ENCODE measurements around the gene SPNS2.

The SPNS2 gene

DNA sequence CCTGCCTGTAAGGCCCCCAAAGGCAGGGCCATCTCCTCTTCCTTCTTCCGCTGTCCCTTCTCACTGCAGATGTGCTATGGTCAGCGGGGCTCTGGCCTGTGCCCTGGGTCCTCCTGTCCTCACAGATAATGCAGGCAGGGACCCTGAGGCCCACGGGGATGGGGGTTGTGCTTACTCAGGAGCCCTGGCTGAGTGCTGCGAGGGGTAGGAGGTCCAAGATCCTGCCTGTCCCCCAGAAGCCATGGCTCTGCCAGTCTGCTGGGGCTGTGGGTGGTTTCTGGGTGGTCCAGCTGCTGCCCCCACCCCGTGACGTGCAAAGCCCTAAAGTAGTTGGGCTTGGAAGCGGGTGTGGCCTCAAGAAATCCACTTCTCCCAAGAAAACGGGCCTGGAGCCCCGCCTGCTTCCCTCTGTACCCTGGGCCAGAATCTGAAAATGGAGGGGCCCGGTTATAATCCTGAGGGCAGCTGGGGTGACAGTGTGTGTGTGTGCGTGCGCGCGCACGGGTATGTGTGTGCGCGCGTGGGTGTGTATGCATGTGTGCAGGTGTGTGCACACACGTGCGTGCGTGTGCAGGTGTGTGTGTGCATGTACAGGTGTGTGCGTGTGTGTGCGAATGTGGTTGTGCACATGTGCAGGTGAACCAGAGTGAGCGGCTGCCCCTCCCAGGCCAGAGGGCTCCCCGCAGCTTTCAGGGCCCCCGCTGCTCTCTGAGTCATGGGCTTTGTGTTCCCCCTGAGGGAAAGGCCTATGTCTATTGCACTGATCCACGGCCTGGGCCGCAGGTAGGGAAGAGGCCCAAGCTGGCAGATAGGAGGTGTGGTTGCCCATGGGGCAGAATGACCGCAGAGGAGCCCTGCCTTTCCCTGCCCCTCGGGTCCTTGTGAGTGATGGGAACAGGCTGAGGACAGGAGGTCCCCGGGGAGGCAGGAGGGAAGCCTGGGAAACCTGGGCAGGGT, 13.8 kb downstream of the SPNS2 start:
- TF ChIP-seq EZH2phosphoT487 (IDR thresholded peaks at IDR 0.05; ENCODE audit: borderline replicate concordance), result no peak
- TF ChIP-seq, protein P1, sequence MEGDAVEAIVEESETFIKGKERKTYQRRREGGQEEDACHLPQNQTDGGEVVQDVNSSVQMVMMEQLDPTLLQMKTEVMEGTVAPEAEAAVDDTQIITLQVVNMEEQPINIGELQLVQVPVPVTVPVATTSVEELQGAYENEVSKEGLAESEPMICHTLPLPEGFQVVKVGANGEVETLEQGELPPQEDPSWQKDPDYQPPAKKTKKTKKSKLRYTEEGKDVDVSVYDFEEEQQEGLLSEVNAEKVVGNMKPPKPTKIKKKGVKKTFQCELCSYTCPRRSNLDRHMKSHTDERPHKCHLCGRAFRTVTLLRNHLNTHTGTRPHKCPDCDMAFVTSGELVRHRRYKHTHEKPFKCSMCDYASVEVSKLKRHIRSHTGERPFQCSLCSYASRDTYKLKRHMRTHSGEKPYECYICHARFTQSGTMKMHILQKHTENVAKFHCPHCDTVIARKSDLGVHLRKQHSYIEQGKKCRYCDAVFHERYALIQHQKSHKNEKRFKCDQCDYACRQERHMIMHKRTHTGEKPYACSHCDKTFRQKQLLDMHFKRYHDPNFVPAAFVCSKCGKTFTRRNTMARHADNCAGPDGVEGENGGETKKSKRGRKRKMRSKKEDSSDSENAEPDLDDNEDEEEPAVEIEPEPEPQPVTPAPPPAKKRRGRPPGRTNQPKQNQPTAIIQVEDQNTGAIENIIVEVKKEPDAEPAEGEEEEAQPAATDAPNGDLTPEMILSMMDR (conservative IDR thresholded peaks at IDR 0.05; ENCODE audit: low read length), result no peak
- Histone ChIP-seq H3K9me3 (ENCODE audit: insufficient read depth, low read depth, low read length) (no peaks in the 10 kb centered on the region), H3F3A (ENCODE audit: low read depth) (no peaks in the 10 kb centered on the region), H3K4me2 (ENCODE audit: low read depth, low read length, poor library complexity, severe bottlenecking) (no peak overlapping the region), H3K36me3 (ENCODE audit: insufficient read depth, low read length) (no peaks in the 10 kb centered on the region; the same call in 1 of the 2 replicates), H2AFZ (ENCODE audit: low read length) (no peak overlapping the region), H3K4me3 (ENCODE audit: low read length, poor library complexity, severe bottlenecking) (no peak overlapping the region), H4K20me1 (ENCODE audit: insufficient read depth, low read length, poor library complexity, severe bottlenecking) (peaks cover 6% of the 10 kb centered on the region), H3K79me2 (ENCODE audit: insufficient read depth, low read length) (peaks cover 35% of the 10 kb centered on the region; the same call in 1 of the 2 replicates), H3K9ac (ENCODE audit: low read depth, low read length, poor library complexity, severe bottlenecking) (no peak overlapping the region), H3K9me2 (replicated peaks; ENCODE audit: low read depth, low read length) (no peaks in the 10 kb centered on the region), H3K27me3 (ENCODE audit: insufficient read depth, low read length, poor library complexity, severe bottlenecking) (no peaks in the 10 kb centered on the region), H3K4me1 (ENCODE audit: insufficient read depth, low read length, poor library complexity, severe bottlenecking) (peaks cover 21% of the 10 kb centered on the region)

DNA sequence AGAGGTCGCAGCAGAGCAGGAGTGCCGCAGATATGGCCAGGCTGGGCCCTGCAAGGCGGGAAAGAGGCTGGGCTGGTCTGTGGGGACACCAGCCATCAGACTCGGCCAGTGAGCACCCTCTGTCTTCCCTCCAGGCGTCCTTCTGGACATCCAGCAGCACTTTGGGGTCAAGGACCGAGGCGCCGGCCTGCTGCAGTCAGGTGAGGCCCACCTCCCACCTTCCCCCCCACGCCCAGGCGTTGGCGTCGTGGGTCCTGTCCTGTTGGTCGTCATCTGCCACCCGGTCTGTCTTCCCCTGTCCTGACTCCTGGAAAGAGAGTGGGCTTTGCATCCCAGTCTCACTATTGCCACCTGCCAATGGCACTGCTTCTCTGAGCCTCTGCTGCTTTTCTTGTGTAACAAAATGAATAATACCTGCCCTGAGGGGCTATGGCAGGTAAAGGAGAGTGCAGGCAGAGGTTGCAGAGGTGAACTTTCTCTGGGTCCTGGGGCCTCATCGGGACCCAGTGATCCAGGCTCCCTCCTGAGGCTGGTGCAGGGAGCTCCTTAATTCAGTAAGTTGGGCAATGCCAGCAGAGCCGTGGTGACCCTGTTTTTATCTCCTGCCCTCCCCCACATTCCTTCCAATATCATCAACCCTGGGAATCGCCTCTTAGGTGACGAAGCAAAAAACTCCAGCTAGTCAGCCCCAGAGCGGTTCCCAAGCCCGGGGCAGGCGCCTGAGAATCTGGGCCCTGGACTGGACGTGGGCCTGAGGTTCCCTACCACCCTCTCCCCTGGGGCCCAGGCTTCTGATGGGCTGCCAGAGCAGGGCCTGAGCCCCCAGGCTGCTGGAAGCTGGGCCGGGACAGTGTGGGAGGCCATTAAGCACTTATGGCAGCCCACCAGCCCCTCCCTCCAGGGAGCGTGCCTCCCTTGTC, 14.7 kb downstream of the SPNS2 start:
- Histone ChIP-seq H3K79me2 (ENCODE audit: insufficient read depth, low read length) (peaks cover 25% of the 10 kb centered on the region; the same call in 1 of the 2 replicates), H2AFZ (ENCODE audit: low read length) (no peak overlapping the region), H3K27me3 (ENCODE audit: insufficient read depth, low read length, poor library complexity, severe bottlenecking) (no peaks in the 10 kb centered on the region), H3F3A (ENCODE audit: low read depth) (no peaks in the 10 kb centered on the region), H3K9me2 (replicated peaks; ENCODE audit: low read depth, low read length) (no peaks in the 10 kb centered on the region), H3K4me3 (ENCODE audit: low read length, poor library complexity, severe bottlenecking) (no peak overlapping the region), H3K9ac (ENCODE audit: low read depth, low read length, poor library complexity, severe bottlenecking) (no peak overlapping the region), H3K9me3 (ENCODE audit: insufficient read depth, low read depth, low read length) (no peaks in the 10 kb centered on the region), H4K20me1 (ENCODE audit: insufficient read depth, low read length, poor library complexity, severe bottlenecking) (peaks cover 6% of the 10 kb centered on the region), H3K4me1 (ENCODE audit: insufficient read depth, low read length, poor library complexity, severe bottlenecking) (peaks cover 16% of the 10 kb centered on the region), H3K4me2 (ENCODE audit: low read depth, low read length, poor library complexity, severe bottlenecking) (no peak overlapping the region), H3K36me3 (ENCODE audit: insufficient read depth, low read length) (no peaks in the 10 kb centered on the region; the same call in 1 of the 2 replicates)
- no peak for TF ChIP-seq EZH2phosphoT487 (IDR thresholded peaks at IDR 0.05; ENCODE audit: borderline replicate concordance)
- TF ChIP-seq, protein P1 (conservative IDR thresholded peaks at IDR 0.05; ENCODE audit: low read length), result no peak

DNA sequence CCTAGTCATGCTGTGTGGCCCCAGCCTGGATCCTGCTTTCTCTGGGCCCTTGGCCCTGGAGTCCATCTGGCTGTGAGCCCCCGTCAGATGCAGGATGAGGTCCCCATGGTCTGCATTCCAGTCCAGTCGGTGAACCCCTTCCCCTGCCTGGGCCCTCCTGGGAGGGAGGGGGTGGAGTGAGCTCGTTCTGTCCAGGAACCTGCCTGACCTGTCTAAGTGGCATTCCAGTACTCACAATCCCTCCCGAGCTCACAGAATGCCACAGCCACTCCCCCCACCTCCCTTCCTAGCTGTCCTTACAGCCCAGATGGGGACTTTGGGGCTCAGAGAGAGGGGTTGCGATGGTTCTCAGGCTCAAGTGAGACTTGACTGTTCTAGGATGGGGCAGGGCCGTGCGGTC, 15.5 kb downstream of the SPNS2 start:
- TF ChIP-seq, protein P1 (conservative IDR thresholded peaks at IDR 0.05; ENCODE audit: low read length), result no peak
- no peak for TF ChIP-seq EZH2phosphoT487 (IDR thresholded peaks at IDR 0.05; ENCODE audit: borderline replicate concordance)
- Histone ChIP-seq H3K9me2 (replicated peaks; ENCODE audit: low read depth, low read length) (no peaks in the 10 kb centered on the region), H3K36me3 (ENCODE audit: insufficient read depth, low read length) (no peaks in the 10 kb centered on the region; the same call in 1 of the 2 replicates), H3K4me1 (ENCODE audit: insufficient read depth, low read length, poor library complexity, severe bottlenecking) (peaks cover 7% of the 10 kb centered on the region), H3K27me3 (ENCODE audit: insufficient read depth, low read length, poor library complexity, severe bottlenecking) (no peaks in the 10 kb centered on the region), H4K20me1 (ENCODE audit: insufficient read depth, low read length, poor library complexity, severe bottlenecking) (no peaks in the 10 kb centered on the region), H3K9ac (ENCODE audit: low read depth, low read length, poor library complexity, severe bottlenecking) (no peak overlapping the region), H3K79me2 (ENCODE audit: insufficient read depth, low read length) (peaks cover 17% of the 10 kb centered on the region; the same call in 1 of the 2 replicates), H2AFZ (ENCODE audit: low read length) (no peak overlapping the region), H3F3A (ENCODE audit: low read depth) (no peaks in the 10 kb centered on the region), H3K4me2 (ENCODE audit: low read depth, low read length, poor library complexity, severe bottlenecking) (no peak overlapping the region), H3K9me3 (ENCODE audit: insufficient read depth, low read depth, low read length) (no peaks in the 10 kb centered on the region), H3K4me3 (ENCODE audit: low read length, poor library complexity, severe bottlenecking) (no peak overlapping the region)
